GM12865 (cell line): Measurements from ENCODE around the gene SEL1L.

Experiments used
- DNase-seq: peaks from one replicate; pipeline ENCODE4 v3.0.0; 2010; ENCODE audit warnings: low read depth
- H3K4me3 ChIP-seq: 2 replicates; pipeline ENCODE4 v1.5.1; 2011; ENCODE audit warnings: mild to moderate bottlenecking, low read depth, low read length, control low read depth
- CTCF ChIP-seq: IDR thresholded peaks from 2 replicates; pipeline ENCODE4 v1.5.1; 2011; ENCODE audit warnings: low read length, control low read depth, low read depth, inconsistent platforms; ENCODE audit not compliant: insufficient read depth; ENCODE audit errors: missing control alignments

SEL1L gene

GRCh38 chr14:81454572-81455218 lies 79.0 kb downstream of the SEL1L start:
- no peak for TF ChIP-seq CTCF
- H3K4me3 ChIP-seq, result no peak overlapping the region
- no peak for DNase-seq

GRCh38 chr14:81453166-81453766 lies 80.4 kb downstream of the SEL1L start:
- no peak overlapping the region for H3K4me3 ChIP-seq
- TF ChIP-seq CTCF, result peak; percentile 75
- peak; percentile 67 for DNase-seq

GRCh38 chr14:81452341-81453133 lies 81.1 kb downstream of the SEL1L start:
- no peak for TF ChIP-seq CTCF
- no peak overlapping the region for H3K4me3 ChIP-seq
- DNase-seq, result no peak

GRCh38 chr14:81450976-81451375 lies 82.7 kb downstream of the SEL1L start:
- no peak for TF ChIP-seq CTCF
- no peak overlapping the region for H3K4me3 ChIP-seq
- no peak for DNase-seq

- TF ChIP-seq CTCF, result no peak
- no peak overlapping the region for H3K4me3 ChIP-seq
- no peak for DNase-seq
Observed at GRCh38 chr14:81450100-81450531, 83.5 kb downstream of the SEL1L start.

GRCh38 chr14:81449576-81449975 lies 84.1 kb downstream of the SEL1L start:
- no peak overlapping the region for H3K4me3 ChIP-seq
- TF ChIP-seq CTCF, result no peak

More at GRCh38 chr14:81449576-81449975, 84.1 kb downstream of the SEL1L start:
- DNase-seq, result no peak
